ENCODE results near the gene ATG101. TPM values are rescaled to one million over a fixed set of nuclear protein-coding genes. Genes with fewer than 3 reads are reported as not detected.

The ATG101 gene, protein sequence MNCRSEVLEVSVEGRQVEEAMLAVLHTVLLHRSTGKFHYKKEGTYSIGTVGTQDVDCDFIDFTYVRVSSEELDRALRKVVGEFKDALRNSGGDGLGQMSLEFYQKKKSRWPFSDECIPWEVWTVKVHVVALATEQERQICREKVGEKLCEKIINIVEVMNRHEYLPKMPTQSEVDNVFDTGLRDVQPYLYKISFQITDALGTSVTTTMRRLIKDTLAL
- 57.6 and 74.9 TPM in 2 replicates for total RNA-seq

DNA sequence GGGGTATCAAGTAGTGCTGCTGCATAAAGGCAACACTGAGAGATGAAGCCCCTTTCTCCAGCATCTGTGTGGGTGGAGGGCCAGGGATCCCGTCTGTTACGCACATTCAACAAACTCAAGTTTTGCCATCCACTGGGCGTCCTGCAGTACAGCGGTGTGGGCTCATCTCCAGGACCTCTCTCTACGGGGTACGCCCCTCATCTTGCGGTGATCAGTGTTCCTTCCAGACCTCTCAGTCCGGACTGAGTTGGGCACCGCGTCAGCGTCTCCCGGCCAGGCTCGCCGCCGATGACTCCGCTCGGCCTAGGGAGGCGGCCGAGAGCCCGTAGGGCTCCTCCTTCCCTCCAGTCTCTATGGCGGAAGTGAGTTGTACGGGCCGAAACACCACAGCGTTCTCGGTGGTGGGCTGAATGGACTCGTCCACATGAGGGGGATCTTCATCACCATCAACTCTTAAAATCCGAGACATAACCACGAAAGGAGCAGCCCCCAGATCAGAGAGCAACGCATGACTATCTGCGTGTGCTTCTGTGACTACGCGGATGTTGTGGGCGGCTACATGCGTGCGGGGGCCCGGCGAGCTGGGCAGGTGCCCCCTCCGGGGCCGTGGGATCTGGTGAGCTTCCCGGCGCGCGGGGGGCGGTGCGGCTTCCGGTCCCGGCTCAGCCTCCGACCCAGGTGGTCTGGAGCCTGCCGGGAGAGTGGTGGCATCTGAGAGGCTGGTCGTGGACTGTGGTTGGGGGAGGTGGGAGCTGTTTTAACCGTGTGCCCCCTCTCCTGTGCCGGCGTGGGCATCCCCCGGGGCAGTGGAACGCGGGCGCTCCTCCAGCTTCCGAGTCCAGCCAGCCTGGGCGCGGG lies at the start of gene ATG101:
ATG101 (plus strand) TSS at position 652 of the 858 bp plus-strand sequence. CDS start 3,673 bp downstream, outside the sequence.

DNA sequence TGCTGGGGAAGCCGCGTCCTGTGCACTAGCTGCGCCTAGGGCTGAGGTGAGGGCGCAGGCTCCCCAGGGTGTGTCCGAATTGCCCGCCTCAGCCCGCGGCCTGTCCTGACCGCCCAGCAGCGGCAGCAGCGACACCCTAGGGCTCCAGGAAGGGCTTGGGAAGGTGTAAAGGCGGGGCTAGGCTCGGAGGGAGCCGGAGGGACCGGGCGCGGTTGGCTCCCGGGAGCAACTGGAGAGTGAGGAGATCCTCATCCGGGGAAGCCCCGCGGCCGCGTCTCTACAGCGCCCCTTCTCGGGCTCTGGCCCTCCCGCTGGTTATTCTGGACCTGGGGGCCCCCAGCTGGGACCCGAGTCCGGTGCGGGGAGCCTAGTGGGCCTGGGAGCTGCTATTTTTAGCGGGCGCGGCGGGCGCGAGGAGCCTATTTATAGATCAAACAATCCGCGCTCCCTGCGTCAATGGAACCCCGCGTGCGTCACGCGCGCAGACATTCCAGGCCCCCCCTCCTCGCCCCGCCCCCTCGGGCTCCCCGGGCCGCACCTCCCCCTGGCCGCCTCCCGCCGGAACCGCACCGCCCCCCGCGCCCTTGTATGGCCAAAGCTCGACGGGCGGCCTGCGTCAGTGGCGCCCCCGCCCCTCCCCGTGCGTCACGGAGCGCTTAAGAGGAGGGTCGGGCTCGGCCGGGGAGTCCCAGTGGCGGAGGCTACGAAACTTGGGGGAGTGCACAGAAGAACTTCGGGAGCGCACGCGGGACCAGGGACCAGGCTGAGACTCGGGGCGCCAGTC lies 18.8 kb upstream of the ATG101 start, which contains the start of gene NR4A1:
NR4A1 (plus strand) TSS at position 685 of the 784 bp plus-strand sequence. CDS start 2,887 bp downstream, outside the sequence.

DNA sequence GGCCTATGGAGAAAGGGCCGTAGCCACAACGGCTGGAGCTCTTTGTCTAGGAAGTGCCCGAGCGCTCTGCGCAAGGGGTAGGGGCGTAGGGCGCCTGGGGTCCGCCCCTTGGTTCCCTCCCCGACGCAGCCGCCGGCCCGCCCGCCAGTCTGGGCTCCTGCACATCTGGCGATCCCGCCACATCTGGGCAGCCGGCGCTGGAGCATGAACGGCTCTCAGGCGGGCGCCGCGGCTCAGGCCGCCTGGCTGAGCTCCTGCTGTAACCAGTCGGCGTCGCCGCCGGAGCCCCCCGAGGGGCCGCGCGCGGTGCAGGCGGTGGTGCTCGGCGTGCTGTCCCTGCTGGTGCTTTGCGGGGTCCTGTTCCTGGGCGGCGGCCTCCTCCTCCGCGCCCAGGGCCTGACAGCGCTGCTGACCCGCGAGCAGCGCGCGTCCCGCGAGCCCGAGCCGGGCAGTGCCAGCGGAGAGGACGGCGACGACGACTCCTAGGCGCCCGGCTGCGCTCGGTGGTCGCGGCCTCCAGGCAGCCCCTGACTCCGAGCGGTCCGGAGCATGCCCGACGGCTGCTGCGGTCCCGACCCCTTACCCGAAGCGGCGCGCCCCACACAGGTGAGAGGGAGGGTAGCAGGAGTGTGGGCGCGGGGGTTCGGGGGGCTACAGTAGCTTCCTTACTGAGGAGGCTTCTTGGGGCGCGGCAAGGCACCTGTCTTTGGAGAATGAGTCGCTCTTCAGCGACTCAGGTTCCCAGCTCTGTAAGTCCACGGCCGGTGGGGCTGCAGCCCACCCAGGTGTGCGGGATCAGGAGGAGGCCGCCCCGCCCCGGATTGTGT lies 10.0 kb downstream of the ATG101 start, which contains the start of gene SMIM41:
SMIM41 (plus strand) TSS at position 129 of the 827 bp plus-strand sequence; CDS start at position 205, 76 bp downstream.

Other genes with a start within 250 kb of the ATG101 start
- 0.29 and 0.50 TPM in 2 replicates for gene FIGNL2, start 221.3 kb upstream of the ATG101 start, total RNA-seq
- gene ANKRD33, start 181.9 kb upstream of the ATG101 start, total RNA-seq: 0.15 and 0.33 TPM in 2 replicates
- gene ACVRL1, start 162.5 kb upstream of the ATG101 start, total RNA-seq: 148 and 164 TPM in 2 replicates
- 13.1 and 17.4 TPM in 2 replicates for gene ACVR1B, start 118.3 kb upstream of the ATG101 start, total RNA-seq
- gene TAMALIN, start 63.0 kb upstream of the ATG101 start, total RNA-seq: 15.9 and 19.8 TPM in 2 replicates
- 2.6 and 4.3 TPM in 2 replicates for gene NR4A1, start 18.5 kb upstream of the ATG101 start, total RNA-seq
- gene SMIM41, start 9.7 kb downstream of the ATG101 start, total RNA-seq: 4.5 and 4.8 TPM in 2 replicates
- 0.44 TPM in 1 of 2 replicates, not detected in the other for gene KRT80, start 122.0 kb downstream of the ATG101 start, total RNA-seq
- gene KRT7, start 163.3 kb downstream of the ATG101 start, total RNA-seq: 7.8 and 8.7 TPM in 2 replicates
- not detected in 2 replicates for gene KRT86, start 204.7 kb downstream of the ATG101 start, total RNA-seq
- 0.15 TPM in 1 of 2 replicates, not detected in the other for gene KRT81, start 221.6 kb downstream of the ATG101 start, total RNA-seq